ENCODE results near the gene SOX5. TPM values are rescaled to one million over a fixed set of nuclear protein-coding genes. Genes with fewer than 3 reads are reported as not detected.

Gene SOX5
- total and polyA plus RNA-seq, 11 donors: 0.49 to 4.9 (median 2.5) TPM

- DNase-seq (no peak), ATAC-seq (no peak)
- Histone ChIP-seq H3K27me3 (no peaks in the 10 kb centered on the region), H3K4me3 (no peak overlapping the region), H3K4me1 (no peaks in the 10 kb centered on the region), H3K36me3 (no peaks in the 10 kb centered on the region), H3K9me3 (no peaks in the 10 kb centered on the region), H3K27ac (no peak overlapping the region)
- WGBS, 4 donors: 90 to 95% (median 93%) methylated on average over 4 of the region's 4 CpGs
- TF ChIP-seq POLR2A (IDR thresholded peaks at IDR 0.05): no peak
- TF ChIP-seq CTCF (IDR thresholded peaks at IDR 0.05): no peak
- intact Hi-C loops (cut with DNase I): no loop called here
Observed at GRCh38 chr12:23843958-23844357, 105.5 kb downstream of the SOX5 start.

GRCh38 chr12:23834076-23834475 is 115.4 kb downstream of the SOX5 start:
- Histone ChIP-seq H3K36me3 (no peaks in the 10 kb centered on the region), H3K27ac (no peak overlapping the region), H3K27me3 (no peaks in the 10 kb centered on the region), H3K4me1 (no peaks in the 10 kb centered on the region), H3K4me3 (no peak overlapping the region), H3K9me3 (no peaks in the 10 kb centered on the region)
- intact Hi-C loops (cut with DNase I): no loop called here
- DNase-seq: no peak
- TF ChIP-seq CTCF (IDR thresholded peaks at IDR 0.05) (no peak), POLR2A (IDR thresholded peaks at IDR 0.05) (no peak)
- ATAC-seq: no peak
- WGBS, 4 donors: 73 to 79% (median 75%) methylated on average over 7 of the region's 7 CpGs

GRCh38 chr12:23831739-23832138 is 117.7 kb downstream of the SOX5 start:
- DNase-seq (no peak), ATAC-seq (no peak)
- Histone ChIP-seq H3K27me3 (no peaks in the 10 kb centered on the region), H3K9me3 (no peaks in the 10 kb centered on the region), H3K4me3 (no peak overlapping the region), H3K36me3 (no peaks in the 10 kb centered on the region), H3K4me1 (no peaks in the 10 kb centered on the region), H3K27ac (no peak overlapping the region)
- intact Hi-C loops (cut with DNase I): no loop called here
- TF ChIP-seq POLR2A (IDR thresholded peaks at IDR 0.05) (no peak), CTCF (IDR thresholded peaks at IDR 0.05) (no peak)
- 73 to 85% (median 79%) methylated on average over 3 of the region's 3 CpGs for WGBS, 4 donors

GRCh38 chr12:23830210-23830609 is 119.3 kb downstream of the SOX5 start:
- ATAC-seq (no peak), DNase-seq (no peak)
- intact Hi-C loops (cut with DNase I): no loop called here
- H3K9me3 ChIP-seq: no peaks in the 10 kb centered on the region
- H3K36me3 ChIP-seq: no peaks in the 10 kb centered on the region
- H3K4me3 ChIP-seq: no peak overlapping the region
- H3K27me3 ChIP-seq: no peaks in the 10 kb centered on the region
- TF ChIP-seq CTCF (IDR thresholded peaks at IDR 0.05) (no peak), POLR2A (IDR thresholded peaks at IDR 0.05) (no peak)
- H3K4me1 ChIP-seq: no peaks in the 10 kb centered on the region
- no peak overlapping the region for H3K27ac ChIP-seq
- WGBS, 4 donors: 46 to 69% (median 59%) methylated on average over 2 of the region's 2 CpGs

All from heart left ventricle (tissue), 16 donors.